Keratinocyte (primary cell): ENCODE data around the gene ATP1A3. TPM values are rescaled to one million over a fixed set of nuclear protein-coding genes. Genes with fewer than 3 reads are reported as not detected.
"Not testable (repeated sequence)": the region's sequence is repeated elsewhere in the genome, so short reads cannot be mapped to it uniquely, and the experiment has no call there.

Experiments used
- DNase-seq: peaks from one replicate; pipeline ENCODE4 v3.0.0-alpha.2; 2011; ENCODE audit warnings: low read depth, missing footprints, low spot score
- FAIRE-seq: peaks from 2 replicates; lab custom pipeline; 2011; peaks lifted over from hg19 to GRCh38; lab: Jason Lieb, UNC
- H2AFZ ChIP-seq: 2 replicates; pipeline ENCODE4 v1.6.0; 2012; ENCODE audit warnings: low read length, control low read depth, inconsistent platforms; ENCODE audit not compliant: control insufficient read depth
- H3K27ac ChIP-seq: 2 replicates; pipeline ENCODE4 v1.5.1; 2011; ENCODE audit warnings: low read length; ENCODE audit not compliant: control insufficient read depth, insufficient read depth
- H3K27me3 ChIP-seq: 3 replicates; pipeline ENCODE4 v1.6.0; 2011; ENCODE audit warnings: low read length; ENCODE audit not compliant: control insufficient read depth, insufficient read depth; ENCODE audit errors: extremely low read depth
- H3K36me3 ChIP-seq, 2 experiments: 2 replicates in 1 of 2; 3 replicates in 1 of 2; pipeline ENCODE4 v1.5.1; 2011; ENCODE audit warnings: low read length in 2 of 2, mild to moderate bottlenecking in 1 of 2; ENCODE audit not compliant: control insufficient read depth in 2 of 2, insufficient read depth in 2 of 2; ENCODE audit errors: extremely low read depth in 1 of 2
- H3K4me1 ChIP-seq: 3 replicates; pipeline ENCODE4 v1.5.1; 2011; ENCODE audit warnings: low read length; ENCODE audit not compliant: control insufficient read depth, insufficient read depth; ENCODE audit errors: extremely low read depth
- H3K4me2 ChIP-seq: 3 replicates; pipeline ENCODE4 v1.6.0; 2011; ENCODE audit warnings: low read depth, low read length; ENCODE audit not compliant: control insufficient read depth, insufficient read depth; ENCODE audit errors: extremely low read depth
- H3K4me3 ChIP-seq, 3 experiments: fragments of 200-600 bp in 1 of 3; sonication (generic) in 1 of 3; 2 replicates in 2 of 3; 3 replicates in 1 of 3; pipeline ENCODE4 v1.5.1; 2011 to 2016; ENCODE audit warnings: low read length in 3 of 3, mild to moderate bottlenecking in 3 of 3, control low read depth in 2 of 3, inconsistent platforms in 1 of 3, low read depth in 1 of 3, mixed read lengths in 1 of 3, mixed run types in 1 of 3, moderate library complexity in 1 of 3; ENCODE audit not compliant: control insufficient read depth in 2 of 3, insufficient read depth in 2 of 3; ENCODE audit errors: extremely low read depth in 1 of 3
- H3K79me2 ChIP-seq: 2 replicates; pipeline ENCODE4 v1.6.0; 2012; ENCODE audit warnings: low read length; ENCODE audit not compliant: control insufficient read depth, insufficient read depth
- H3K9ac ChIP-seq: 3 replicates; pipeline ENCODE4 v1.6.0; 2011; ENCODE audit warnings: low read length; ENCODE audit not compliant: control insufficient read depth, insufficient read depth; ENCODE audit errors: extremely low read depth
- H3K9me1 ChIP-seq: 3 replicates; pipeline ENCODE4 v1.6.0; 2011; ENCODE audit warnings: low read length; ENCODE audit not compliant: control insufficient read depth, insufficient read depth; ENCODE audit errors: extremely low read depth
- H3K9me3 ChIP-seq: 2 replicates; pipeline ENCODE4 v1.5.1; 2012; ENCODE audit warnings: low read depth, low read length; ENCODE audit not compliant: control insufficient read depth
- H4K20me1 ChIP-seq: 3 replicates; pipeline ENCODE4 v1.6.0; 2011; ENCODE audit warnings: low read length; ENCODE audit not compliant: control insufficient read depth, insufficient read depth; ENCODE audit errors: extremely low read depth
- CTCF ChIP-seq, 3 experiments: IDR thresholded peaks in 1 of 3; conservative IDR thresholded peaks in 1 of 3; optimal IDR thresholded peaks in 1 of 3; 2 replicates in 2 of 3; 3 replicates in 1 of 3; pipeline versions ENCODE3 to v1.5.1; 2011; ENCODE audit warnings: low read length in 3 of 3, mild to moderate bottlenecking in 3 of 3, moderate library complexity in 2 of 3, control low read depth in 1 of 3, inconsistent platforms in 1 of 3; ENCODE audit not compliant: insufficient read depth in 2 of 3; ENCODE audit errors: extremely low read depth in 1 of 3
- EZH2 ChIP-seq: IDR thresholded peaks from one replicate; pipeline ENCODE4 v1.6.1; 2012; ENCODE audit warnings: inconsistent platforms, mild to moderate bottlenecking, low read length, moderate library complexity
- dilution Hi-C: fragments of 300-500 bp; cut with MboI; formaldehyde crosslinking; loops from one replicate; pipeline ENCODE4 v1.7.0; 2020; ENCODE audit warnings: low sequenced_read_pairs; ENCODE audit not compliant: extremely low pct_ligation_motif_present
- polyA plus RNA-seq, 5 experiments: library from polyadenylated mRNA; depleted of rRNA in 3 of 5; stranded (reverse) in 3 of 5; stranded (forward) in 1 of 5; unstranded in 1 of 5; fragments of >200 nt; gene quantifications; 1 replicate in 1 of 5; 2 replicates in 3 of 5; 3 replicates in 1 of 5; pipeline versions ENCODE4 v1.2.1 to v1.2.3, GENCODE V29; 2011 to 2012; ENCODE audit warnings: missing spikeins in 2 of 5, low read depth in 1 of 5, low replicate concordance in 1 of 5

The ATP1A3 gene
- polyA plus RNA-seq, 1 donor (not counting 4 experiments of a cell fraction or from before 2014, with no cell fraction given) = not detected

GRCh38 chr19:41939861-41940730, 53.9 kb downstream of the ATP1A3 start:
- Histone ChIP-seq H3K9me3 (no peaks in the 10 kb centered on the region), H3K9me1 (no peaks in the 10 kb centered on the region), H4K20me1 (peaks cover 3% of the 10 kb centered on the region), H3K4me1 (peaks cover 14% of the 10 kb centered on the region), H3K27ac (no peak overlapping the region), H3K4me2 (peak overlapping the region; percentile 66), H3K79me2 (no peaks in the 10 kb centered on the region), H2AFZ (no peak overlapping the region), H3K36me3 (no peaks in the 10 kb centered on the region), H3K27me3 (peaks cover 47% of the 10 kb centered on the region), H3K4me3 (peak overlapping the region; percentile 31 to 42 (median 35)), H3K9ac (peak overlapping the region; percentile 33)
- DNase-seq (no peak), FAIRE-seq (no peak)
- TF ChIP-seq CTCF (optimal IDR thresholded peaks at IDR 0.05 in 1 of 3, IDR thresholded peaks at IDR 0.05 in 1 of 3, conservative IDR thresholded peaks at IDR 0.05 in 1 of 3; ENCODE audit: extremely low read depth in 1 of 3, insufficient read depth in 2 of 3, low read length in 3 of 3) (no peak), EZH2 (no peak)
- dilution Hi-C loops = no loop called here

GRCh38 chr19:41939209-41939608, 54.8 kb downstream of the ATP1A3 start:
- peaks cover 51% of the 10 kb centered on the region for H3K27me3 ChIP-seq
- H3K9ac ChIP-seq, FAIRE-seq, H3K4me3 ChIP-seq, H3K9me1 ChIP-seq, H3K27ac ChIP-seq, H3K79me2 ChIP-seq, H4K20me1 ChIP-seq, H2AFZ ChIP-seq, dilution Hi-C loops, DNase-seq, H3K4me2 ChIP-seq, H3K9me3 ChIP-seq, H3K36me3 ChIP-seq: not testable (repeated sequence)
- H3K4me1 ChIP-seq = peaks cover 15% of the 10 kb centered on the region
